Measurements from ENCODE around the gene IKZF1.

DNA sequence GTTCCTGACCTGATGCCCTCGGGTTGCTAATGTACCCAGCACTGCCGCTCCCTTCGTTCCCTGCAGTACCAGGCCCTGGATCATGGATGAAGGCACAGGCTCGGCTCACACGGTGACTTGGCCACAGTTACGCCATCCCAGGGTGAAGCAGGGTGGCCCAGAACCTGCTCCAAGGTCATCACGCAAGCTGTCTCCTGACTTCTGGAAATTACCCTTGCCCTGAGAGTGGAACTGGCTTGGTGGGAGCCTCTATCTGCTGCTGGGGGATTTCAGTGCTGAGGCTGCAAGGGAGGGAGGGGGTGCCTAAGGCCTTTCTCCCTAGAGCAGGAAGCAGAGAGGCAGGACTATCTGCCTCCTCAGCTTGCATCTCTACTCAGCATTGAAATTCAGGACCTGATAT, 109.0 kb downstream of the IKZF1 start:
- TF ChIP-seq, protein P1, sequence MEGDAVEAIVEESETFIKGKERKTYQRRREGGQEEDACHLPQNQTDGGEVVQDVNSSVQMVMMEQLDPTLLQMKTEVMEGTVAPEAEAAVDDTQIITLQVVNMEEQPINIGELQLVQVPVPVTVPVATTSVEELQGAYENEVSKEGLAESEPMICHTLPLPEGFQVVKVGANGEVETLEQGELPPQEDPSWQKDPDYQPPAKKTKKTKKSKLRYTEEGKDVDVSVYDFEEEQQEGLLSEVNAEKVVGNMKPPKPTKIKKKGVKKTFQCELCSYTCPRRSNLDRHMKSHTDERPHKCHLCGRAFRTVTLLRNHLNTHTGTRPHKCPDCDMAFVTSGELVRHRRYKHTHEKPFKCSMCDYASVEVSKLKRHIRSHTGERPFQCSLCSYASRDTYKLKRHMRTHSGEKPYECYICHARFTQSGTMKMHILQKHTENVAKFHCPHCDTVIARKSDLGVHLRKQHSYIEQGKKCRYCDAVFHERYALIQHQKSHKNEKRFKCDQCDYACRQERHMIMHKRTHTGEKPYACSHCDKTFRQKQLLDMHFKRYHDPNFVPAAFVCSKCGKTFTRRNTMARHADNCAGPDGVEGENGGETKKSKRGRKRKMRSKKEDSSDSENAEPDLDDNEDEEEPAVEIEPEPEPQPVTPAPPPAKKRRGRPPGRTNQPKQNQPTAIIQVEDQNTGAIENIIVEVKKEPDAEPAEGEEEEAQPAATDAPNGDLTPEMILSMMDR (IDR thresholded peaks at IDR 0.05): no peak
- no peak for TF ChIP-seq POLR2A (IDR thresholded peaks at IDR 0.05)

Measured in right lobe of liver (tissue), 4 donors.